SKM-1 (cell line): ENCODE results near the gene NDOR1.

ENCODE experiments used
- DNase-seq: peaks from one replicate; lab custom pipeline; 2025; ENCODE audit not compliant: unreplicated experiment; lab: John Stamatoyannopoulos, UW

The NDOR1 gene

DNA sequence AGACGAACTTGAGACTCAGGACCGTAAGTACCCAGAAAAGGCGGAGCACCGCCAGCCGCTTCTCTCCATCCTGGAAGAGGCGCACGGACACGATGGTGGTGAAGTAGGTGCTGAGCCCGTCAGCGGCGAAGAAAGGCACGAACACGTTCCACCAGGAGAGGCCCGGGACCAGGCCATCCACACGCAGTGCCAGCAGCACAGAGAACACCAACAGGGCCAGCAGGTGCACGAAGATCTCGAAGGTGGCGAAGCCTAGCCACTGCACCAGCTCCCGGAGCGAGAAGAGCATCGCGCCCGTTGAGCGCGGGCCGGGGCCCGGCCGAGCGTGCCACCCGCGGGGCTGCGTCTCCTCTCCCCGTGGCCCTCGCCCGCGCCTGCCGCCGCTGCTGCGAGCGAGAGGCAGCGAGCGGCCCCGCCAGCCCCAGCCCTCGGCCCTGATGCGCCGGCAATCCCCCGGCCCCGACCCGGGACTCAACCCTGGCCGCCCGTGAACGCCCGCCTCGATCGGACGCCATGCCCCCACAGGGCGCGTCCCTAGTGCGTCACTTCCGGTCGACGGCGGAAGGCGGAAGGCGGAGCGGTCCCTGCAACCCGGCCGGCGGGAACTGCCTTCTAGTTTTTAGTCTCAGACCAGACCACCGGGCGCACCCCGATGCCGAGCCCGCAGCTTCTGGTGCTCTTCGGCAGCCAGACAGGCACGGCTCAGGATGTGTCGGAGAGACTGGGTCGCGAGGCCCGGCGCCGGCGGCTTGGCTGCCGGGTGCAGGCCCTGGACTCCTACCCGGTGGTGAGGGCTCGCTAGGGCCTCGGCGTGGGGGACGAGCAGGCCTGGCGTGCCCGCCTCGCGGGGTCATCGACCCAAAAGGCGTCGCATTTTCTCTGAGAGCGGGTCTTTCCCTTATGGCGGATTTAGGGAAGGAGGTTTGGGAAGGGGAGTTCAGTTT, at the start of gene NDOR1, which contains the start of gene TMEM203:
Gene NDOR1, plus strand, starts transcription at position 575 of the 944 bp plus-strand sequence. Its CDS starts 78 bp downstream, at position 653.
Gene TMEM203, minus strand, starts transcription at position 523 of the 944 bp plus-strand sequence. Its CDS starts 234 bp downstream, at position 289.
- peak; percentile 42 for DNase-seq

DNA sequence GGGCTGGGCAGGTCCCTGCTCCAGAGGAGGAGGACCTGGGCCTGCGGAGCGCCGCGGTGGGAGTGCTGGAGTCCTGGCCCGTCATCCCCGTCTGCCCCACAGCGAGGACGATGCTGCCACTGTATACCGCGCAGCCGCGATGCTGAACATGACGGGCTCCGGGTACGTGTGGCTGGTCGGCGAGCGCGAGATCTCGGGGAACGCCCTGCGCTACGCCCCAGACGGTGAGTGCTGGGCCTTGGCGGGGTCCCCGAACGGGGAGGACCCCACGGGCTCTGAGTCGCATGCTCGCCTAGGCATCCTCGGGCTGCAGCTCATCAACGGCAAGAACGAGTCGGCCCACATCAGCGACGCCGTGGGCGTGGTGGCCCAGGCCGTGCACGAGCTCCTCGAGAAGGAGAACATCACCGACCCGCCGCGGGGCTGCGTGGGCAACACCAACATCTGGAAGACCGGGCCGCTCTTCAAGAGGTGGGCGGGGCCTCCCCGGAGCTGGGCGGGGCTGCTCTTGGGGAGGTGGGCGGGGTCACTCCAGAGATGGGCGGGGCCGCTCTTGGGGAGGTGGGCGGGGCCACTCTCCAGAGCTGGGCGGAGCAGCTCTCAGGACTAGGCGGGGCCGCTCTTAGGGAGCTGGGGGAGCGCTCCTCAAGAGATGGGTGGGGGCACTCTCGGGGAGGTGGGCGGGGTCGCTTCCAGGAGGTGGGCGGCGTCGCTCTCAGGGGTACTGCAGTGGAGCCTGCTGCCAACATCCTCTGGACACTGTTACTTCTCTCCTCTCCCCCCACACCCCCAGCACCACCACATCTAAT, 48.7 kb upstream of the NDOR1 start:
- DNase-seq = no peak

DNA sequence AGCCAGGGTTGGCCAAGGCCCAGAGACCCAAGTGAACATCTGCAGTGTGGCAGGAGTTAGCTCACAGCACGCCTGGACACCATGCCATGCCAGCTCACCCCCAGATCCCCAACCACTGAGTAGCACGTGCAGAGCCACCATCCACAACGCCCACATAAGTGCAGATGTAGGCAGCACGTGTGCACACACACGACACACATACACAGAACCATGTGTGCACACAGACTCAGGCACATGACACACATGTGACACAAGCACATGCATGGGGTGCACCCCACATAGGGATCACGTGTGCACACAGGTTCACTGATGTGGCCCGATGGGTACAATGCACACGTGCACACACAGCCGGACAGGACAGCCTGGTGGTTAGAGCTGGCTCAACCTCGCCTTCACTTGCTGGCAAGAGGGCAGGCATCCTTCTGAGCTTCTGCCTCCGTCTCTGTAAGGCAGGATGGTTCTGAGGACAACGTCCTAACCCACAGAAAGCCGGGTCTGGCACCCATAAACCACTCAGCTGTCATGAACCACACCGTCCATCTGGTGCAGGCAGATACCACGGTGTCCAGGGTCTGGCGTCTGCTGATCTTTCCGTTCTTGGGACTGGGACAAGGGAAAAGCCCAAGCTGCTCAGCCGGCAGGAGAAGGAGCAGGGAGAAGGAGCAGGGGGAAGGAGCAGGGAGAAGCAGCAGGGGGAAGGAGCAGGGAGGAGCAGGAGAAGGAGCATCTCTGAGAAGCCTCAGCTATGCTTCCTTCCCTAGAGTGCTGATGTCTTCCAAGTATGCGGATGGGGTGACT, 47.7 kb upstream of the NDOR1 start:
- no peak for DNase-seq

DNA sequence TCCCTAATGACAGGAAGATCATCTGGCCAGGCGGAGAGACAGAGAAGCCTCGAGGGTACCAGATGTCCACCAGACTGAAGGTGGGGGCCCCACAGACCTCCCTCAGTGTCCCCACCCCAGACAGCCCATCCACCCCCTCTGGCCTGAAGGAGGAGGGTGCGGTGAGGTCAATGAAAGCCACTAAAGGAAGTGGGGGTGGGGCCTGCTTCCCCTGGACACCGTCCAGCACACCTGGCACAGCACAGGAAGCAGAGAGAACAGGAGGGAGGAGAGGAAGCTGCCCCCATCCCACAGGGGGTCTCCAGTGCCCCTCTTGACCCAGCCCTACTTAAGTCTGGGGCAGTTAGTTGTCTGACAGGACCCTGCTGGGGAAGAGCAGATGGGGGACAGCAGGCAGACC, 46.9 kb upstream of the NDOR1 start:
- no peak for DNase-seq

DNA sequence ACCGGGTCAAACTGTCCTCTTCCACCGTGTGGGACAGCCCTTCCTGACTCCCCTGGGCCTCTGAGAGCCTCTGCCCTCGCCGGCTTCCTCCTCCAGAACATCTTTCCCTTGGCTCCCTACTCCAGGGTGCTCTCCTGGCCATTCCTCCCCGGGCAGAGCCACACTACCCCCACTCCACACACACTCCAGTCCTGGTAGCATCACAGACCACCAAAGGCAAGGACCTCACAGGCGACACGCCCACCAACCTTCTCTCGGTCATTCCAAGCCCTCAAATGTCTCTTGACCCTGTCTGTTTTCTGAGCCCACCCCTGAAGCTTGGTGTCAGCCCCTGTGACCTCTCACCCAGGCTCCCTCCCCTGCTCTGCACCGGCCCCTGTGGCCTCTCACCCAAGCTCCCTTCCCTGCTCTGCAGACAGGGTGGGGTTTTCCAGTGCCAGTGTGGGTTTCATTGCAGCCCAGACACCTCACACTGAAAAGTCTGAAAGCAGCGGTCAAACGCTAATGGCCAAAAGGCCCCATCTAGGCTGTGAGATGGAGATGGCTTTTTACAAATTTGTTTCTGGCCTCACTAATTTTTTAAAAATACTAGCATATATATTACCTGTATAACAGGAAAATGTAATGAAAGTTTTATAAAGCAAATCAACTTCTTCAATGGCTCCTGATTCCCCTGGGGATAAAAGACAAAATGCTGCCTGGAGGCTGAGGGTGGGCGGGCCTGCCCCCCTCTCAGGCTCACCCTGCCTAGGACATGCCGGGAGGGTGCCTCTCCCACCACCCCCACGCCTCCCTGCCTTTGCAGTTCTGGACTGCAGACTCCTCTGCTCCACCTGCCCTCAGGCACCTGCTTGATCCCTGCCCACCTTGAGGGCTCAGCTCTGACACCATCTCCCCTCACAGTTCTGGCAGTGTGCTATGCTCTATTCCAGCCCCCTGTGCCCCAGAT, 46.1 kb upstream of the NDOR1 start:
- DNase-seq = no peak

DNA sequence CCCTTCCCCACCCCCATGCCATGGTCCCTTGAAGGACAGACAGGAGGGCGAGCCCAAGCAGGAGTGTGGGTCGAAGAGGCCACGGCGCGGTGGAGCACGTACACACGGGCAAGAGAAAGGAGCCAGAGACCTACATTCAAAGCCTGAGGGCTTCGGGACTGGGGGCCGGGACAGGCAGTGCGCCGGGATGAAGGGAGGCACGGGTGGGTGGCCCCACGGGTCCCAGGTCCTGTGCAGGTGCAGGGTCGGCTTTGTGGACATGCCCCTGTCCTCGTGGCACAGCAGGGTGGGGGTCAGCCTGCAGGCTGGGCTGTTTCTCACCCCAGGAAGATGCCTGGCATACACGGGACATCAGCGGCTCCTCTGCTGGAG, 45.5 kb upstream of the NDOR1 start:
- no peak for DNase-seq

DNA sequence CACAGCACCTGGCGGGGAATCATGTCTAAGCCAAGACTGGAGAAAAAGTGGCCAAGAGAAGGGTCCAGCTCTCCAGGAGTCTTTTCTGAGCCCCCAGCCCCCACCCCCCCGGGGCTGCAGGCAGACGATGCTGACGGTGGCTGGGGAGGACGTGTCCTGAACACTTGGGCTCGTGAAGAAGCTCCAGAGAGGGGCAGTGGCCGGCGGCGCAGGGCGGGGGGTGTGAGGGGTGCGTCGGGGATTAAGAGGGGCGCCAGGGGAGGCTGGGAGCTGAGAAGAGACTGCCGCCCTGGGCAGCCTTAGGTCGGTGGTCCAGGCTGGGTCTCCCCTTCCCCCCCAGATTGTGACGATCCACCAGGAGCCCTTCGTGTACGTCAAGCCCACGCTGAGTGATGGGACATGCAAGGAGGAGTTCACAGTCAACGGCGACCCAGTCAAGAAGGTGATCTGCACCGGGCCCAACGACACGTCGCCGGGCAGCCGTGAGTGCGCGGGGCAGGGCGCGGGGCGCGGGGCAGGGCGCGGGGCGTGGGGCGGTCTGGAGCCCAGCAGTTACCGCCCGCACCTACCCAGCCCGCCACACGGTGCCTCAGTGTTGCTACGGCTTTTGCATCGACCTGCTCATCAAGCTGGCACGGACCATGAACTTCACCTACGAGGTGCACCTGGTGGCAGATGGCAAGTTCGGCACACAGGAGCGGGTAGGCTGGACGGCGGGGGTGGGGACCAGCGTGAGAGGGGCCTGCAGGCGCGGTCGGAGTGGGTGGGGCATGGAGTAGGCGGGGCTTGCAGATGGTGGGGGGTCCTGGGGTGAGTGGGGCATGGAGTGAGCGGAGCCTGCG, 44.6 kb upstream of the NDOR1 start:
- no peak for DNase-seq

DNA sequence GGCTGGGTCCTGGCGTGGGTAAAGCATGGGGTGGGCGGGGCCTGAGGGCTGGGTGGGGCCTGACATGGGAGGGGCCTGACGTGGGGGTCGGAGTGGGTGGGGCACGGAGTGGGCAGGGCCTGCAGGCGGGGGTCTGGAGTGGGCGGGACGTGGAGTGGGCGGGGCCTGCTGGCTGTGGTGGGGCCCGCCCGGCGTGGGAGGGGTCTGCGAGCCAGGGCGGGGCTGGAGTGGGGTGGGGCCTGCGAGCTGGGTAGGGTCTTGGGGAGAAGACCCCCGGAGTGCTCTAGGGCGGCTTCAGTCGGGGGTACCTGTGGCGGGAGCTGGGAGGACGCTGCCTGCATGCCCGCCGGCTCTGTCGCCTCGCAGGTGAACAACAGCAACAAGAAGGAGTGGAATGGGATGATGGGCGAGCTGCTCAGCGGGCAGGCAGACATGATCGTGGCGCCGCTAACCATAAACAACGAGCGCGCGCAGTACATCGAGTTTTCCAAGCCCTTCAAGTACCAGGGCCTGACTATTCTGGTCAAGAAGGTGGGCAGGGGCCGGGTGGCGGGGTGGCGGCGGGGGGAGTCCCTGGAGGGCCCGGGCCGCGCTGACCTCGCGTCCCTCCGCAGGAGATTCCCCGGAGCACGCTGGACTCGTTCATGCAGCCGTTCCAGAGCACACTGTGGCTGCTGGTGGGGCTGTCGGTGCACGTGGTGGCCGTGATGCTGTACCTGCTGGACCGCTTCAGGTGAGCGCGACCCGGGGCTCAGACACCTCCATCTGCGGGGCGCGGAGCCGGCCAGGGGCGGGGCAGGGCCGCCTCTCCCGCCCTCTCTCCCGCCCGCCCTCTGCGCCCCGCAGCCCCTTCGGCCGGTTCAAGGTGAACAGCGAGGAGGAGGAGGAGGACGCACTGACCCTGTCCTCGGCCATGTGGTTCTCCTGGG, 43.7 kb upstream of the NDOR1 start:
- DNase-seq = no peak

DNA sequence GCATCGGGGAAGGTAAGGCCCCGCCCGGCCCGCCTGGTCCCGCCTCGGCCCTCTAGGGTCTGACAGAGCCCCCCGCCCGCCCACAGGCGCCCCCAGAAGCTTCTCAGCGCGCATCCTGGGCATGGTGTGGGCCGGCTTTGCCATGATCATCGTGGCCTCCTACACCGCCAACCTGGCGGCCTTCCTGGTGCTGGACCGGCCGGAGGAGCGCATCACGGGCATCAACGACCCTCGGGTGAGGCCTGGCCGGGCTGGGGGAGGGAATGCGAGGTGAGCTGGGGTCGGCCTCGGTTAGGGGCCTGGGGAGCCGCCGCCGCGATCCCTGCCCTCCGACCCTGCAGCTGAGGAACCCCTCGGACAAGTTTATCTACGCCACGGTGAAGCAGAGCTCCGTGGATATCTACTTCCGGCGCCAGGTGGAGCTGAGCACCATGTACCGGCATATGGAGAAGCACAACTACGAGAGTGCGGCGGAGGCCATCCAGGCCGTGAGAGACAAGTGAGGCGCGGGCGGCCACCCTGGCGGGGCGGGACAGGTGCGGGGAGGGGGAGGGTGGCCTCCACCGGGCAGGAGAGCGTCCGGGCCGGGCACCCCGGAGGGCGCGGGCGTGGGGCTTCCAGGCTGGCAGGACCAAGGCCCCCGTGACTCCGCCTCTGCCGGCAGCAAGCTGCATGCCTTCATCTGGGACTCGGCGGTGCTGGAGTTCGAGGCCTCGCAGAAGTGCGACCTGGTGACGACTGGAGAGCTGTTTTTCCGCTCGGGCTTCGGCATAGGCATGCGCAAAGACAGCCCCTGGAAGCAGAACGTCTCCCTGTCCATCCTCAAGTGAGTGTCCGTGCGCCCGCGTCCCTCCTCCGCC, 42.8 kb upstream of the NDOR1 start:
- DNase-seq = no peak

DNA sequence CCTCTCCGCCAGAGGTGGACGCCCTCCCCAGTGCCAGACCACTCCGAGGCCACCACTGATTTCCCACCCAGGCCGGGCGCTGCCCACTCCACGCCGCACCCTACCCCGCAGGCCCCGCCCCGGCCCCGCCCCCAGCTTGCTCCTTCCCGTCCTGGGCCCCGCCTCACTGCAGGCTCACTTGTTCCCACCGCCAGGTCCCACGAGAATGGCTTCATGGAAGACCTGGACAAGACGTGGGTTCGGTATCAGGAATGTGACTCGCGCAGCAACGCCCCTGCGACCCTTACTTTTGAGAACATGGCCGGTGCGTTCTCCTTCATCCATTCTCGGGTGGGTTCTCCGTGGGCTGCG, 42.2 kb upstream of the NDOR1 start:
- no peak for DNase-seq

DNA sequence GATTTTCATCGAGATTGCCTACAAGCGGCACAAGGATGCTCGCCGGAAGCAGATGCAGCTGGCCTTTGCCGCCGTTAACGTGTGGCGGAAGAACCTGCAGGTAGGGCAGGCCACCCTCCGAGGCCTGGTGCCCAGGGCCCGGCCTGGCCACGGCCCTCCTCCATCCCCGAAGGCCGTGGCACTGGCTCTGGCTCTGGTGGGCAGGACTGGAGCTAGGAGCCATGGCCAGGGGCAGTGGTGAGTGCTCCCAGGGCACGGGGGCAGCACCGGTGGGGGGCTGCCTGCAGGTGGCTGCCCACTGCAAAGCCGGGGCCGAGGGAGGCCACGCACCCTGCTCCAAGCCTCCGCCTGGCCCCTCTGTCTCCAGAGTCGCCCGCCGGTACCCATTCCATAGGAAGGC, 41.7 kb upstream of the NDOR1 start:
- DNase-seq = no peak

DNA sequence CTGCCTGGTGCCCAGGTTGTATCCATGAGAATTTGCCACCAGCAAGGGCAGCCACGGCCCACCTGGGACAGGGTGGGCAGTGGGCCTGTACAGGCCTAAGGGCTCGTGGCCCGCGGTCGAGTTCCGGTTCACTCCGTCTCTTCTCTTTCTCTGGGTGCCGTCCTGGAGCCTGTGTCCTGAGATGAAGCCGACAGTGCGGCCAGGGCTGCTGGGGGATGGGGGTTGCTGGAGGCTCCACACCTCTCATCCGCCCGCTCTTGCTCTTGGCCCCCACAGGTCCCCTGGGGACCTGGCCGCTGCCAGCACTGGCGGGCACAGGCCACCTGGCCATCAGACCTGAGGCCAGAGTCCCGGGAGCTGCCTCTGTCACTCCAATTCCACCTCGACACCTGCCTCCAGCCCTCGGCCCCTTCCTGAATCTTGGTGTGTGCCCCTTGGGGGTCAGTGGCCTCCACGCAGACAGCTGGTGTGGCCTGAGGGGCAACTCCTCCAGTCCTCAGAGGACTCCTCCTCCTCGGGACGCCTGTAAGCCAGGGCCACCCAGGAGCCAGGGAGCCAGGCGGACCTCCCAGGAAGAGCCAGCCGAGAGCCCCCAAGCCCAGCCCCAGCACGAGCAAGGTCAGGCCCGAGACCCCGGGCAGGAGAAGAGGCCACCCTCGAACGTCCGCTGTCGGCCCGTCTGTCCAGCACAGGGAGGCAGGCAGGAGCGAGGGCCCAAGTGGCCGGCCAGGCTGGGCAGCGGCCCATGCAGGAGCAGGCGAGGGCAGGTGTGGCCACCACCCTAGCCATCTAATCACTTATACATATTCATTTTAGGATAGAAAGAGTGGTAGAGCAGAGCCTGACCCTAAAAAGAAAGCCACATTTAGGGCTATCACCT, 40.9 kb upstream of the NDOR1 start:
- no peak for DNase-seq

DNA sequence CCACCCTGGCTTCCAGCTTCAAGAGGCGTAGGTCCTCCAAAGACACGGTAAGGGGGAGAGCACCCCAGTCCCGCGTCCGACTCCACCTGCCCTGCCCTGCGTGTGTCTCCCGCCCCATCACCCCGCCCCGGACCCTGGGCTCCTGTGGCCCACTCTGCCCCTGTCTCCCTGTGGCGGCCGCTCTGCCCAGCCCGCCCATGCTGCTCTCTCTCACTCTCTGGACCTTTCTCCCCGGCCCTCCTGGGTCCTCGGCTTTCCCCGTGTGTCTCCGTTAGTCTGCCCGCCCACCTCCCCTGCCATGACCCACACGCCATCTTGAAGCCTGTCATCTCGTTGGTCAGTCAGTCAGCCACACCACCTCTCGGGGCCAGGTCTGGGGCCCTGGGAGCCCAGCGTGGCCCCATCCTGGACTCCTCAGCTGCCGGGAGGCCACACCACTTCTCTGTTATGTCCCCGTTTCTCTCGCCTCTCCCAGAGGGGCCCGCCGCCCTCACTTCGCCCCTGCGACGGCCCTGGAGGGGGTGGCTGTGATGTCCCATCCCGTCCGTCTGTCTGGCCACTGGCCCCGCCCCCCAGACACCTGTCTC, 40.2 kb upstream of the NDOR1 start:
- DNase-seq = no peak

DNA sequence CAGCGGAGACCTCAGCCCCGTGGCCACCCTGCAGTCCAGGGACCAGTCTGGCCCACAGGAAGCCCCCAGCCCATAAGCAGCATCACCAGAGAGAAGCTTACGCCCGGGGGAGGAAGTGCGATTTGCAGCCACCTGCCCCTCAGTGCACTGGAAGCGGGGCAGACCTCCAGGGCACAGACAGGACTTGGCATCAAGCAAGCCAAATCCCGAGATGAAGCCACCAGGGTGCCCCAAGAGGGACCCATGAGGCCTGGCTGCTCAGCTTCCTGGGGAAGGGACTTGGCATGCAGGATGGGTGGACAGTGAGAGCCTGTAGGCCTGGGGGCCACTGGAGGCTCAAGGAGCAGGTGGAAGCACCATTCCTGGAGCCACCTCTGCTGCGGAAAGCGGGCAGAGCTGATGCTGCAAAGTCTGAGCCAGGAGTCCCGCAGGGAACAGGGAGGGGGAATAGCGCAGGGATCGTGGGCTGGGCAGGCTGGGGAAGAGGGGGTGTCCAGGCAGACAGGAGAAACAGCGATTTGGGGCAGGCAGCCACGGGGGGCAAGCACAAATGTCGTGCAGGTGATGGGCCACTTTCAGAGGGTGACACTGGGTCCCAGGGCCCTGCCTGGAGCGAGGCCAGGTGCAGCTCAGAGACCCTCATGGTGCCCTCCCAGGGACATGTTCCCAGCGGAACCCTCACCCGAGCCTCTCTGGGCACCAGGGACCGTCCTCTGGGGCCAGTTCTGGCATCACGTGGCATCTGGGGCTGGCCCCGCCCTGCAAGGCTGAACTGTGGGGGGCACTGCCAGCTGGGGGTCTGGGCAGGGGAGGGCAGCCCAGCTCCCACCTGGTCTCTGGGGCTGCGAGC, 38.9 kb upstream of the NDOR1 start:
- DNase-seq = no peak

DNA sequence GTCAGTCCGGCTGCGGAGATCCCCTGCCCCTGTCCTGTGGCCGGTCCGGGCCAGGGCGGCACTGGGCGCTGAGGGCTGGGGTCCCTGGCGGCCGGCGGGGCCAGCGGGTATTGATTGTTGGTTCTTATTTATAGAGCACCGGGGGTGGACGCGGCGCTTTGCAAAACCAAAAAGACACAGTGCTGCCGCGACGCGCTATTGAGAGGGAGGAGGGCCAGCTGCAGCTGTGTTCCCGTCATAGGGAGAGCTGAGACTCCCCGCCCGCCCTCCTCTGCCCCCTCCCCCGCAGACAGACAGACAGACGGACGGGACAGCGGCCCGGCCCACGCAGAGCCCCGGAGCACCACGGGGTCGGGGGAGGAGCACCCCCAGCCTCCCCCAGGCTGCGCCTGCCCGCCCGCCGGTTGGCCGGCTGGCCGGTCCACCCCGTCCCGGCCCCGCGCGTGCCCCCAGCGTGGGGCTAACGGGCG, 38.2 kb upstream of the NDOR1 start:
- DNase-seq = no peak
